ENCODE results near the gene GLYATL1B. TPM values are rescaled to one million over a fixed set of nuclear protein-coding genes. Genes with fewer than 3 reads are reported as not detected.

Gene GLYATL1B
- total RNA-seq: not detected in 2 replicates

GRCh38 chr11:59086007-59086406 lies at the start of gene GLYATL1B:
Gene GLYATL1B (plus strand): TSS chr11:59086307. CDS start chr11:59086307, 0 bp downstream.

GRCh38 chr11:59106363-59107336 lies 20.5 kb downstream of the GLYATL1B start, which contains the start of gene FAM111B:
Gene FAM111B (plus strand): TSS chr11:59107237. CDS start chr11:59109626, 2,389 bp downstream.

GRCh38 chr11:59142530-59143507 lies 56.7 kb downstream of the GLYATL1B start, which contains the start of gene FAM111A:
Gene FAM111A (plus strand): TSS chr11:59142856. CDS start chr11:59148873, 6,017 bp downstream.

Other genes starting within 250 kb of the GLYATL1B start
- 0.62 and 1.4 TPM in 2 replicates for gene GLYATL2, start 241.6 kb upstream of the GLYATL1B start, total RNA-seq
- 0.12 and 0.33 TPM in 2 replicates for gene GLYATL1, start 146.8 kb upstream of the GLYATL1B start, total RNA-seq
- 3.5 and 22.4 TPM in 2 replicates for gene FAM111B, start 20.9 kb downstream of the GLYATL1B start, total RNA-seq
- gene FAM111A, start 56.5 kb downstream of the GLYATL1B start, total RNA-seq: 47.1 and 64.7 TPM in 2 replicates
- 0.22 and 0.25 TPM in 2 replicates for gene DTX4, start 85.8 kb downstream of the GLYATL1B start, total RNA-seq
- not detected in 2 replicates for gene MPEG1, start 126.6 kb downstream of the GLYATL1B start, total RNA-seq

All from uterine smooth muscle cell (primary cell).